Measurements from ENCODE around the gene APEX1. TPM values are rescaled to one million over a fixed set of nuclear protein-coding genes. Genes with fewer than 3 reads are reported as not detected.

The APEX1 gene
- total RNA-seq, result 100 to 1,000 TPM; 107 to 217 (median 119) TPM

DNA sequence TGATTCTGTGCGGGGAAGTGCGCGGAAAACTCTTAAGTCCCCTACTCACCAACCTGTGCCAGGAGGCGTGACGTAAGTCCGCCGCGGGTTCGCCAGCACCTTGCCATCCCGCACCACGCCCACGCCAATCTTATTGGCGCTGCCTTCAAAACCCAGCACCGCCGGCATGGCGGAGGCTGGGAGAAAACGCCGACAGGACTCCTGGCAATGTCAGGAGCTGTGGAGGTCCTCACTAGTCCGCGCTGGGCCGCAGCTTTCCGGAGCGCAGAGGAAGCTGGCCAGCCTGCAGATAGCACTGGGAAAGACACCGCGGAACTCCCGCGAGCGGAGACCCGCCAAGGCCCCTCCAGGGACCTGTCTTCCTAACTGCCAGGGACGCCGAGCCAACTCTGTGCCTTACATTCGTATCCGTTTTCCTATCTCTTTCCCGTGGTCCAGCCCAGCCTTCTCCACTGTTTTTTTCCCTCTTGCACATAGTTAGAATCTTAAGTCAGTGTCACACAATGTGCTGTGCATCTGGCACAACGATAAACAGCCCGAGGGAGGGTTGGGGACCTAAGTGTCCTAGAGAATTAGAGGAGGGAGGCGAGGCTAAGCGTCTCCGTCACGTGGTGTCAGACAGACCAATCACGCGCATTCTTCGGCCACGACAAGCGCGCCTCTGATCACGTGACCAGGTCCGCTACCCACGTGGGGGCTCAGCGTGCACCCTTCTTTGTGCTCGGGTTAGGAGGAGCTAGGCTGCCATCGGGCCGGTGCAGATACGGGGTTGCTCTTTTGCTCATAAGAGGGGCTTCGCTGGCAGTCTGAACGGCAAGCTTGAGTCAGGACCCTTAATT lies at the start of gene APEX1, which contains the start of gene OSGEP:
TSS of gene APEX1 (plus strand) at position 711 of the 839 bp plus-strand sequence. CDS start 420 bp downstream, outside the sequence.
TSS of gene OSGEP (minus strand) at position 297 of the 839 bp plus-strand sequence. CDS start at position 168, 129 bp downstream.
- WGBS, 2 donors, result 0 to 1% methylated on average over 46 to 54 of the region's 56 CpGs
- intact Hi-C loops (cut with DNase I; ENCODE audit: low total_unique reads), result no loop called here
- H3K4me3 ChIP-seq (ENCODE audit: low read depth, poor library complexity, severe bottlenecking), result peak within 1 kb of the TSS; percentile 68

DNA sequence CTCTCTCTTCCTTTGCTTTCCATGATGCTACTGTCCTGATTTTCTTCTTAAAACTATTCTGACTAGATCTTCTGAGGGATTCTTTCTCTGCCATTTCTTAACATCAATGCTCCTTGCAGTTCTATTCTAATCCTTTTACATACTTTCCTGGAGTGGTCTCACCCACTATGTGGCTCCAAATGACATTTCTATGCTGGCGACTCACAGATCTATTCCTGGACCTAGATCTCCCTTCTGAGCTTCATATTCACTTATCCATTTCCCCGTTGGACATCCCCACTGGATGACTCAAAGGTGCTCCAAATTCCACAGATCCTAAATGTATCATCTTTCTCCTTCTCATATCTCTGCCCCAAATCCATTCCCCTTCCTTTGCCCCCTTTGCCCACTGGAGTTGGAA lies 45.8 kb upstream of the APEX1 start:
- TF ChIP-seq POLR2A (IDR thresholded peaks at IDR 0.05), result no peak
- TF ChIP-seq, protein P1, sequence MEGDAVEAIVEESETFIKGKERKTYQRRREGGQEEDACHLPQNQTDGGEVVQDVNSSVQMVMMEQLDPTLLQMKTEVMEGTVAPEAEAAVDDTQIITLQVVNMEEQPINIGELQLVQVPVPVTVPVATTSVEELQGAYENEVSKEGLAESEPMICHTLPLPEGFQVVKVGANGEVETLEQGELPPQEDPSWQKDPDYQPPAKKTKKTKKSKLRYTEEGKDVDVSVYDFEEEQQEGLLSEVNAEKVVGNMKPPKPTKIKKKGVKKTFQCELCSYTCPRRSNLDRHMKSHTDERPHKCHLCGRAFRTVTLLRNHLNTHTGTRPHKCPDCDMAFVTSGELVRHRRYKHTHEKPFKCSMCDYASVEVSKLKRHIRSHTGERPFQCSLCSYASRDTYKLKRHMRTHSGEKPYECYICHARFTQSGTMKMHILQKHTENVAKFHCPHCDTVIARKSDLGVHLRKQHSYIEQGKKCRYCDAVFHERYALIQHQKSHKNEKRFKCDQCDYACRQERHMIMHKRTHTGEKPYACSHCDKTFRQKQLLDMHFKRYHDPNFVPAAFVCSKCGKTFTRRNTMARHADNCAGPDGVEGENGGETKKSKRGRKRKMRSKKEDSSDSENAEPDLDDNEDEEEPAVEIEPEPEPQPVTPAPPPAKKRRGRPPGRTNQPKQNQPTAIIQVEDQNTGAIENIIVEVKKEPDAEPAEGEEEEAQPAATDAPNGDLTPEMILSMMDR (IDR thresholded peaks at IDR 0.05), result no peak
- intact Hi-C loops (cut with DNase I; ENCODE audit: low total_unique reads), result no loop called here
- no peak overlapping the region for H3K4me3 ChIP-seq (ENCODE audit: low read depth, poor library complexity, severe bottlenecking)
- WGBS, 2 donors, result 82 to 84% methylated on average over 2 of the region's 2 CpGs
- DNase-seq (ENCODE audit: low spot score in 2 of 2), result no peak

More for the DNA sequence above, at the start of gene APEX1, which contains the start of gene OSGEP:
- TF ChIP-seq, protein P1 (IDR thresholded peaks at IDR 0.05), result no peak
- TF ChIP-seq POLR2A (IDR thresholded peaks at IDR 0.05), result no peak
- peak; percentile 99 to 100 for DNase-seq (ENCODE audit: low spot score in 2 of 2)

DNA sequence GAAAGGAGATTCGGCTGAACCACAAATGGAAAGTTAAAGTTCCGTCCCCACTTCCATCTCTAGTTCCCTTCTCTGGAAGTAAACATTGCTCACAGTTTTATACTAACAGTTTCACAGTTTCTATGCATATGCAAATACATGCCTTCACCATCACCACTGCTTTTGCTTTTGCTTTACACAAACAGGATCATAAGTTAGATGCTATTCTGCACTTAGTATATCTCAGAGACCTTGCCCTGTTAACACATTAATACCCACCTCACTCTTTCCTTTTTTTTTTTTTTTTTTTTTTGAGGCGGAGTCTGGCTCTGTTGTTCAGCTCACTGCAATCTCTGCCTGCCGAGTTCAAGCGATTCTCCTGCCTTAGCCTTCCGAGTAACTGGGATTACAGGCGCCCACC lies 42.6 kb upstream of the APEX1 start:
- intact Hi-C loops (cut with DNase I; ENCODE audit: low total_unique reads), result no loop called here
- DNase-seq (ENCODE audit: low spot score in 2 of 2), result no peak
- TF ChIP-seq, protein P1 (IDR thresholded peaks at IDR 0.05), result no peak
- no peak for TF ChIP-seq POLR2A (IDR thresholded peaks at IDR 0.05)
- 5 to 6% methylated on average over 7 of the region's 7 CpGs for WGBS, 2 donors
- peak overlapping the region; percentile 77 for H3K4me3 ChIP-seq (ENCODE audit: low read depth, poor library complexity, severe bottlenecking)

DNA sequence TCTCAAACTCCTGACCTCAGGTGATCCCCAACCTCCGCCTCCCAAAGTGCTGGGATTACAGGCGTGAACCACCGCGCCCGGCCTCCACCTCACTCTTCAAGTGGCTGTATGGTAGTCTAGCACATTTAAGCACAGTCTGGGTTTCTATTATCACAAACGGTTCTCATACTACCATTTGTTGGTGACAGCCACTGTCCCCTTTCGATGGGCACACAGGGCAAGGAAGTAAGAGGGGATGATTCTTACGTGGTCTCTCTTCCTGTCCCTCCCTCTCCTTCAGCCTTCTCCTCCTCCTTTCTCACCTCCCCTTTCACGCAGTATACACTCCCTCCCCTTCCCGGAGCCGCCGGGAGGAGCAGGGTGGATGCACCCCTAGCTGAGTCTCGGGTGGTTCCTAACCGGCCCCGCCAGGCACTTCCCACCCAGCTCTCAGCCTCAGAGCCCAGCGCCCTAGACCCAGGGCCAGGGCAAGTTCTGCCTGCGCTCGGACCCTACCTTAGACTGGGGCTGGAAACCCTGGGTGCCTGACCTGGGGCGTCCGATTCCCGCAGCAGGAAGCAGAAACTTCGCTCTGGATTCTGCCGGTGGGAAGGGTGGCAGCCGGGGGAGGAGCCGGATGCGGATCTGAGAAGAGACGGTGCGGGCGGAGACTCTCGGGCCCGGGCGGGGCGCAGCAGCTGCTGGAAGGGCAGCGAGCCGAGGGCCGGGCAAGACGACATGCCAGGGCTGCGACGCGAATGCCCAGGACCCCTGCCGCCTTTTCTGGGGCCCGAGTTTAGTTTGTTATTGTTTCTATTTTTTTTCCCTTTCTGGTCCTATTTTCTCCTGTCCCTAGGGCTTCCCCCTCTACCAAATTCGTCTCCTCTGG lies 41.9 kb upstream of the APEX1 start, which contains the start of gene TEP1:
TSS of gene TEP1 (minus strand) at position 626 of the 868 bp plus-strand sequence. CDS start 5,062 bp downstream, outside the sequence.
- 0% methylated on average over 39 to 42 of the region's 43 CpGs for WGBS, 2 donors
- TF ChIP-seq POLR2A (IDR thresholded peaks at IDR 0.05), result no peak
- TF ChIP-seq, protein P1 (IDR thresholded peaks at IDR 0.05), result no peak
- intact Hi-C loops (cut with DNase I; ENCODE audit: low total_unique reads), result no loop called here
- H3K4me3 ChIP-seq (ENCODE audit: low read depth, poor library complexity, severe bottlenecking), result peak within 1 kb of the TSS; percentile 77
- peak; percentile 89 to 97 for DNase-seq (ENCODE audit: low spot score in 2 of 2)

DNA sequence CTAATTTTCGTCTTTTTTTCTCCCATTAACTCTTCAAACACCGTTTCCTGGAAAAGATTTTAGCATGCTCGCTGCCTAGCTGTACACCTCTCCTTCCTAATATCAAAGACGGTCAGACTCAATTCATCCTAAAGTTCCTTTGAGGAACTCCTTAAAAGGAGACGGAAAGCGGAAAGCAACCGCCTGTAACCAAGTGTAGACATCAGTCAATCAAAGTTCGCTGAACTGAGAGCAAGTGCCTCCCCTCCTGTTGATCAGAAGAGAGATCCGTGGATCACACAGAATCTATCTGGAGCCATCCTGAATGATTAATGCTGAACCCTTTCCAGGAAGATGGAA lies 41.3 kb upstream of the APEX1 start:
- DNase-seq (ENCODE audit: low spot score in 2 of 2), result peak in 1 of 2 donors; percentile 77
- TF ChIP-seq POLR2A (IDR thresholded peaks at IDR 0.05), result no peak
- TF ChIP-seq, protein P1 (IDR thresholded peaks at IDR 0.05), result no peak
- intact Hi-C loops (cut with DNase I; ENCODE audit: low total_unique reads), result no loop called here
- 1% methylated on average over 9 of the region's 9 CpGs for WGBS, 2 donors
- H3K4me3 ChIP-seq (ENCODE audit: low read depth, poor library complexity, severe bottlenecking), result peak overlapping the region; percentile 77
